OCI-LY7 (cell line): ENCODE data around the gene SETD1B. TPM values are rescaled to one million over a fixed set of nuclear protein-coding genes. Genes with fewer than 3 reads are reported as not detected.

ENCODE experiments used
- BruUV-seq: library from RNA; stranded (reverse); fragments of 400-500 nt; replicated peaks from 2 replicates; lab custom pipeline; 2021; lab: Mats Ljungman, UMichigan
- CTCF ChIA-PET: fragments of 300-600 bp; sonication (Branson Sonifier 250); formaldehyde crosslinking; loops from one replicate; lab custom pipeline; 2022; ENCODE audit warnings: antibody characterized with exemption; ENCODE audit not compliant: unreplicated experiment; lab: Charles Lee
- POLR2A ChIA-PET: fragments of 300-600 bp; sonication (Branson Sonifier 250); formaldehyde crosslinking; loops from one replicate; lab custom pipeline; 2022; ENCODE audit warnings: antibody characterized with exemption; lab: Charles Lee
- DNase-seq: peaks from one replicate; pipeline ENCODE4 v3.0.0-alpha.2; 2015; ENCODE audit warnings: low spot score
- H2AFZ ChIP-seq: fragments of 200-600 bp; sonication (generic), shearing (Covaris generic); 2 replicates; pipeline ENCODE4 v1.6.1; 2014; ENCODE audit warnings: mild to moderate bottlenecking, antibody characterized with exemption, low read length, moderate library complexity
- H3K27ac ChIP-seq: fragments of 200-600 bp; sonication (generic); 2 replicates; pipeline ENCODE4 v1.5.1; 2014; ENCODE audit warnings: mixed run types, low read depth, mild to moderate bottlenecking, moderate library complexity, low read length, inconsistent platforms; ENCODE audit not compliant: poor library complexity, severe bottlenecking
- H3K36me3 ChIP-seq: fragments of 200-600 bp; sonication (generic); 2 replicates; pipeline ENCODE4 v1.6.1; 2014; ENCODE audit warnings: mild to moderate bottlenecking, antibody characterized with exemption, low read length, moderate library complexity, mixed read lengths; ENCODE audit not compliant: insufficient read depth
- H3K4me1 ChIP-seq: fragments of 200-600 bp; sonication (generic); 2 replicates; pipeline ENCODE4 v1.5.1; 2014; ENCODE audit warnings: mild to moderate bottlenecking, low read length; ENCODE audit not compliant: insufficient read depth, poor library complexity, severe bottlenecking
- H3K4me2 ChIP-seq: fragments of 200-600 bp; sonication (generic); 2 replicates; pipeline ENCODE4 v1.6.1; 2014; ENCODE audit warnings: mild to moderate bottlenecking, low read length
- H3K4me3 ChIP-seq: fragments of 200-600 bp; sonication (generic); 2 replicates; pipeline ENCODE4 v1.5.1; 2014; ENCODE audit warnings: mild to moderate bottlenecking, low read depth, low read length; ENCODE audit not compliant: poor library complexity, severe bottlenecking
- H3K79me2 ChIP-seq: fragments of 200-600 bp; sonication (generic); 2 replicates; pipeline ENCODE4 v1.6.1; 2016; ENCODE audit warnings: low read depth, mild to moderate bottlenecking, low read length, moderate library complexity, mixed read lengths; ENCODE audit not compliant: insufficient read depth
- H3K9me2 ChIP-seq: fragments of 200-600 bp; sonication (generic); 2 replicates; pipeline ENCODE4 v1.6.1; 2016; ENCODE audit warnings: mild to moderate bottlenecking, low read length, mixed read lengths; ENCODE audit not compliant: insufficient read depth
- H3K9me3 ChIP-seq: fragments of 200-600 bp; sonication (generic); 2 replicates; pipeline ENCODE4 v1.6.1; 2014; ENCODE audit warnings: mild to moderate bottlenecking, mixed run types, low read length, mixed read lengths
- H4K20me1 ChIP-seq: fragments of 200-600 bp; sonication (generic); 2 replicates; pipeline ENCODE4 v1.6.1; 2014; ENCODE audit warnings: mild to moderate bottlenecking, antibody characterized with exemption, low read length, moderate library complexity, mixed read lengths; ENCODE audit not compliant: insufficient read depth
- CTCF ChIP-seq: fragments of 200-600 bp; sonication (generic); conservative IDR thresholded peaks from 2 replicates; pipeline ENCODE4 v1.5.1; 2014; ENCODE audit warnings: mild to moderate bottlenecking, antibody characterized with exemption, low read length, moderate library complexity, mixed read lengths
- EZH2phosphoT487 ChIP-seq: fragments of 200-600 bp; sonication (generic); IDR thresholded peaks from 2 replicates; pipeline ENCODE4 v1.6.1; 2018; ENCODE audit warnings: low read depth, borderline replicate concordance, mild to moderate bottlenecking, mixed run types, antibody characterized with exemption, low read length, moderate library complexity, mixed read lengths
- intact Hi-C: fragments of 100-400 bp; cut with micrococcal nuclease; formaldehyde crosslinking; loops from one replicate; pipeline ENCODE4 v1.10.0; 2022; ENCODE audit not compliant: unreplicated experiment
- total RNA-seq, 2 experiments: library from RNA; depleted of rRNA in 1 of 2; stranded (reverse); fragments of >200 nt in 1 of 2; shearing (Covaris generic) in 1 of 2; gene quantifications; 2 replicates each; pipeline ENCODE4 v1.2.3, GENCODE V29; 2014 to 2022

SETD1B gene
- total RNA-seq, 2 experiments from 2014 or later = 4.7 to 22.5 TPM

DNA sequence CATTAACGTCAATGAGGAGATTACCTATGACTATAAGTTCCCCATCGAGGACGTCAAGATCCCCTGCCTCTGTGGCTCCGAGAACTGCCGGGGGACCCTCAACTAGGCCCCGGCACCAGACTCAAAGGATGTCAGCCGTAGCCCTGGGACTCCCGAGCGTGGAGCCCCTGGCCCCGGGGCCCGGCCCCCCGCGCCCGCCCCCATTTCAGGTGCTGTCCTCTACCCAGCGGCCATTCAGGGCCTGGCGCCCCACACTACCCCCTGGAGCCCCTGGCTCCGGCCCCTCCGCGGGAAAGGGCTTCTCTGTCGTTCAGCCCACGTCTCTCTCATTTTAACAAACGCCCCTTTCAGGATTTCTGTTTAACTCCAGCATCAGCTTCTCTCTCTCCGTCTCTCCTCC is 26.3 kb downstream of the SETD1B start:
- CTCF ChIA-PET = no interaction called here
- TF ChIP-seq EZH2phosphoT487 = no peak
- TF ChIP-seq CTCF = no peak
- Histone ChIP-seq H3K4me1 (no peaks in the 10 kb centered on the region), H3K79me2 (no peaks in the 10 kb centered on the region), H3K36me3 (peaks cover 51% of the 10 kb centered on the region; the same call in 1 of the 2 replicates), H3K9me2 (no peaks in the 10 kb centered on the region), H3K9me3 (no peaks in the 10 kb centered on the region), H3K27ac (no peak overlapping the region), H3K4me3 (no peak overlapping the region), H2AFZ (no peak overlapping the region), H3K4me2 (no peak overlapping the region), H4K20me1 (no peaks in the 10 kb centered on the region; the same call in 1 of the 2 replicates)
- BruUV-seq = no TSS peak
- intact Hi-C loops = no loop called here
- POLR2A ChIA-PET = no interaction called here
- DNase-seq = no peak

DNA sequence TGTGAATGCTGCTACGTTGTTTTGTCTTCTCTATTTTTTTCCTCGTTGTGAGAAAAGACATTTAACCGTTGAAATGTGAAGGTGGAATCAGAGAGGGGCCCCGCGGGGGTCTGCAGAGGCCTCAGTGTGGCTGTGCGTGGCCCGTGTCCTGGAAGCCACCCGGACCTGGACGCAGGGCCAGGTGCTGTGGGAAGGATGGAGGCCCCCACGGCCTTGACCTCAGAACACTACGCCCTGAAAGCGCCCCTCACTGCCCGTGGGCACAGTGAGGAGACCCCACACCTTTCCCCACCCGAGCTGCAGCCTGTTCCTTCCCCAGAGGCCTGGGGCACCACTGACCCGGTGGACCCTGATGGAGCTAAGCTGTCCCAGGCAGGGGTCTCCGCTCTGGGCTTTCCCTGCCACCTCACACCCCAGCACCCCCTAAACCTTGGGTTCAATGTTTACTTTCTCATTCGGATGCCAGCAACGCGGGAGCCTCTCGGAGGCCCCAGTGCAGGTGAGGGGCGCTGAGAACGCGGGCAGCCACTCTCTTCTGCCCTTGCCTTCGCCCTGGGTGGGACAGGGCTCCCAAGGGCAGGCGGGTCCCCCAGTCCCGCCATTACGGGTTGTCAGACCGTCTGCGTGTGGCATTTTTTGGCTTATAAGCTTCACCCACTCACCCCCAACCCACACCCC is 26.9 kb downstream of the SETD1B start:
- intact Hi-C loops = no loop called here
- Histone ChIP-seq H4K20me1 (no peaks in the 10 kb centered on the region; the same call in 1 of the 2 replicates), H3K4me2 (no peak overlapping the region), H3K27ac (no peak overlapping the region), H3K4me3 (no peak overlapping the region), H3K4me1 (no peaks in the 10 kb centered on the region), H2AFZ (no peak overlapping the region), H3K9me3 (no peaks in the 10 kb centered on the region), H3K36me3 (peaks cover 48% of the 10 kb centered on the region; the same call in 1 of the 2 replicates), H3K9me2 (no peaks in the 10 kb centered on the region), H3K79me2 (no peaks in the 10 kb centered on the region)
- ChIA-PET POLR2A (interaction anchor here (0.7 kb wide), 1 partner anchor 491 kb away, joined by 3 read pairs; no protein-coding TSS in a partner anchor), CTCF (no interaction called here)
- no peak for DNase-seq
- TF ChIP-seq EZH2phosphoT487 (no peak), CTCF (no peak)
- BruUV-seq = TSS peak; percentile 75
